ENCODE results near the gene LENG1. TPM values are rescaled to one million over a fixed set of nuclear protein-coding genes. Genes with fewer than 3 reads are reported as not detected.

Gene LENG1
- total and polyA plus RNA-seq, 9 of the 15 experiments (the other 6 are each of a cell fraction or from before 2014, with no cell fraction given), result 0.30 to 10.5 (median 4.7) TPM

GRCh38 chr19:54188215-54188871 lies 28.8 kb upstream of the LENG1 start:
- TSS peak; percentile 65 for BruUV-seq (replicated peaks)
- H2AFZ ChIP-seq (ENCODE audit: low read depth, low read length), result no peak overlapping the region
- H3K4me1 ChIP-seq (replicated peaks in 1 of 2; ENCODE audit: control insufficient read depth in 2 of 2, insufficient read depth in 2 of 2, low read length in 2 of 2), result peaks cover 27 to 54% of the 10 kb centered on the region in 2 experiments
- peak; percentile 88 for FAIRE-seq
- peak overlapping the region; percentile 96 for H3K4me3 ChIP-seq
- in situ Hi-C loops (cut with MboI) (no loop called here), intact Hi-C loops (cut with micrococcal nuclease) (loop anchor here (2.0 to 5.0 kb wide), 2 partner anchors 20 to 44 kb away; no protein-coding TSS in a partner anchor)
- peak overlapping the region; percentile 95 to 99 for H3K9ac ChIP-seq (ENCODE audit: insufficient read depth in 1 of 2, low read depth in 2 of 2, low read length in 2 of 2)
- H3K9me1 ChIP-seq (ENCODE audit: control insufficient read depth, insufficient read depth, low read length), result peaks cover 5% of the 10 kb centered on the region
- H3K27ac ChIP-seq (ENCODE audit: extremely low read depth, low read depth, low read length), result peak overlapping the region; percentile 100
- peaks cover 56% of the 10 kb centered on the region for H3K79me2 ChIP-seq (ENCODE audit: control insufficient read depth, insufficient read depth, low read length)
- H3K27me3 ChIP-seq (ENCODE audit: control insufficient read depth in 2 of 2, insufficient read depth in 2 of 2, low read length in 2 of 2), result no peaks in the 10 kb centered on the region
- H3K9me3 ChIP-seq (replicated peaks; ENCODE audit: control insufficient read depth, insufficient read depth, low read depth, low read length), result no peaks in the 10 kb centered on the region
- H3K36me3 ChIP-seq (ENCODE audit: control insufficient read depth, insufficient read depth, low read length), result peaks cover 49% of the 10 kb centered on the region
- ATAC-seq, result no peak
- peak overlapping the region; percentile 88 for H3K4me2 ChIP-seq (ENCODE audit: insufficient read depth, low read length)
- CTCF ChIA-PET (ENCODE audit: low intra/inter-chr PET ratio), result no interaction called here
- POLR2A ChIA-PET, result interaction anchor here (0.8 to 7.0 kb wide), 9 partner anchors 12 to 51 kb away, joined by 3 to 206 read pairs (median 5); partner anchors contain the start of genes CNOT3, LENG1 and RPS9
- peak; percentile 71 to 91 (median 78) for DNase-seq (ENCODE audit: extremely low read depth in 1 of 4, low spot score in 3 of 4)
- WGBS (ENCODE audit: insufficient coverage, low coverage, missing lambda C conversion rate), result 0% methylated on average over 12 of the region's 12 CpGs
- H4K20me1 ChIP-seq (replicated peaks; ENCODE audit: control insufficient read depth, insufficient read depth, low read length), result no peaks in the 10 kb centered on the region
- TF ChIP-seq SAFB (IDR thresholded peaks at IDR 0.05; ENCODE audit: borderline replicate concordance, low read depth, low read length), result no peak
- TF ChIP-seq ATF2 (CRISPR knock-in tag; IDR thresholded peaks at IDR 0.05), result no peak
- no peak for TF ChIP-seq MXD1 (CRISPR knock-in tag; IDR thresholded peaks at IDR 0.05; ENCODE audit: borderline replicate concordance, poor library complexity, severe bottlenecking)
- TF ChIP-seq ETV1 (tag; conservative IDR thresholded peaks at IDR 0.05; ENCODE audit: low read depth), result 0 out of 2 replicates have a peak, but pooled peaks have one; percentile 31
- no peak for TF ChIP-seq ETV6 (IDR thresholded peaks at IDR 0.05; ENCODE audit: borderline replicate concordance in 1 of 2, low read depth in 2 of 2, low read length in 1 of 2)
- TF ChIP-seq ETV6 (CRISPR knock-in tag; IDR thresholded peaks at IDR 0.05; ENCODE audit: borderline replicate concordance), result no peak
- TF ChIP-seq RHOXF2B (CRISPR knock-in tag; conservative IDR thresholded peaks at IDR 0.05), result no peak
- no peak for TF ChIP-seq ZNF316 (IDR thresholded peaks at IDR 0.05)
- TF ChIP-seq ZNF280B (CRISPR knock-in tag; IDR thresholded peaks at IDR 0.05), result no peak
- TF ChIP-seq NELFE (IDR thresholded peaks at IDR 0.05; ENCODE audit: insufficient read depth, insufficient read length), result no peak
- TF ChIP-seq ZNF561 (CRISPR knock-in tag; conservative IDR thresholded peaks at IDR 0.05), result no peak
- TF ChIP-seq STAG1 (CRISPR knock-in tag; IDR thresholded peaks at IDR 0.05; ENCODE audit: borderline replicate concordance), result no peak
- TF ChIP-seq ADNP (tag; IDR thresholded peaks at IDR 0.05), result no peak
- no peak for TF ChIP-seq ESRRA (IDR thresholded peaks at IDR 0.05; ENCODE audit: borderline replicate concordance, low read depth)
- TF ChIP-seq ZNF699 (CRISPR knock-in tag; IDR thresholded peaks at IDR 0.05; ENCODE audit: insufficient replicate concordance), result no peak
- TF ChIP-seq SRSF3 (IDR thresholded peaks at IDR 0.05; ENCODE audit: insufficient read depth, low read length), result no peak
- TF ChIP-seq MLX (CRISPR knock-in tag; conservative IDR thresholded peaks at IDR 0.05), result no peak
- no peak for TF ChIP-seq SRSF7 (optimal IDR thresholded peaks at IDR 0.05; ENCODE audit: low read depth, low read length)

Data from K562 (cell line).